Upper lobe of left lung (tissue), 4 donors: ENCODE measurements around the gene LRBA.

Experiments used
- EP300 ChIP-seq, 4 donors: sonication (generic); formaldehyde crosslinking; IDR thresholded peaks; one replicate each; pipeline ENCODE4 v1.5.1; 2017; ENCODE audit warnings: antibody characterized with exemption in 4 of 4, control low read depth in 2 of 4
- POLR2A ChIP-seq, 4 donors: fragments of 450-650 bp; IDR thresholded peaks; one replicate each; pipeline ENCODE4 v1.5.1; 2016 to 2017; ENCODE audit warnings: antibody characterized with exemption in 4 of 4, mild to moderate bottlenecking in 2 of 4
- POLR2AphosphoS5 ChIP-seq, 2 donors: sonication (generic); formaldehyde crosslinking; IDR thresholded peaks; one replicate each; pipeline ENCODE4 v1.5.1; 2017; ENCODE audit warnings: antibody characterized with exemption in 2 of 2
- TF ChIP-seq, protein P1 (sequence below), 6 experiments: fragments of 450-650 bp in 4 of 6; fragments of 200-600 bp in 2 of 6; sonication (generic) in 2 of 6; IDR thresholded peaks; one replicate each; pipeline ENCODE4 v1.5.1; 2016 to 2019; ENCODE audit warnings: antibody characterized with exemption in 6 of 6

DNA sequence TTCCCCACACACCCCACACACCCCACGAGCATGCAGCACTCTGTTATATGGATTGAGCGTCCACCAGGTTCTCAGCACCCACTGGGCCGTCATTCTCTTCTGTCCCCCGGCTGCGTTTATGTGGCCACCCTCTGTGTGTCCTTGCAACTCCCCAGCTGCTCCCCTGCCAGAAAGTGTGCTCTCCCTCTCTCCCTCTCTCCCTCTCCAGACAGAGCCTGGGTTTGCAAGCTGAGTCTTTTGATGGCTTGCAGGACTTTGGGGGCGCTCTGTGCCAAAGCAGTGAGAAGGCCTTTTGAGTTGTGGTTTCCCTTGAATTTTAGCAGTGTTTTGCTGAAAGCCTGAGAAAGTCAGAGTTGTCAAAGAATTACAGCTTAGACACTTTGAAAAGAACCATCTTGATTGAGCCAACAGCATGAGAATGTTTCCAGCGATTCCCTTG lies 763.3 kb downstream of the LRBA start:
- TF ChIP-seq, protein P1, sequence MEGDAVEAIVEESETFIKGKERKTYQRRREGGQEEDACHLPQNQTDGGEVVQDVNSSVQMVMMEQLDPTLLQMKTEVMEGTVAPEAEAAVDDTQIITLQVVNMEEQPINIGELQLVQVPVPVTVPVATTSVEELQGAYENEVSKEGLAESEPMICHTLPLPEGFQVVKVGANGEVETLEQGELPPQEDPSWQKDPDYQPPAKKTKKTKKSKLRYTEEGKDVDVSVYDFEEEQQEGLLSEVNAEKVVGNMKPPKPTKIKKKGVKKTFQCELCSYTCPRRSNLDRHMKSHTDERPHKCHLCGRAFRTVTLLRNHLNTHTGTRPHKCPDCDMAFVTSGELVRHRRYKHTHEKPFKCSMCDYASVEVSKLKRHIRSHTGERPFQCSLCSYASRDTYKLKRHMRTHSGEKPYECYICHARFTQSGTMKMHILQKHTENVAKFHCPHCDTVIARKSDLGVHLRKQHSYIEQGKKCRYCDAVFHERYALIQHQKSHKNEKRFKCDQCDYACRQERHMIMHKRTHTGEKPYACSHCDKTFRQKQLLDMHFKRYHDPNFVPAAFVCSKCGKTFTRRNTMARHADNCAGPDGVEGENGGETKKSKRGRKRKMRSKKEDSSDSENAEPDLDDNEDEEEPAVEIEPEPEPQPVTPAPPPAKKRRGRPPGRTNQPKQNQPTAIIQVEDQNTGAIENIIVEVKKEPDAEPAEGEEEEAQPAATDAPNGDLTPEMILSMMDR (IDR thresholded peaks at IDR 0.05), result no peak
- TF ChIP-seq POLR2AphosphoS5 (IDR thresholded peaks at IDR 0.05), result no peak
- TF ChIP-seq POLR2A (IDR thresholded peaks at IDR 0.05), result no peak
- no peak for TF ChIP-seq EP300 (IDR thresholded peaks at IDR 0.05)
